GM21717 (cell line): ENCODE measurements around the gene ADARB2.

ENCODE experiments used
- ATAC-seq: cut with Tn5 transposase; IDR thresholded peaks from one replicate; pipeline ENCODE4 v1.9.1; 2021; ENCODE audit warnings: mild to moderate bottlenecking, moderate library complexity; ENCODE audit not compliant: unreplicated experiment

The ADARB2 gene

DNA sequence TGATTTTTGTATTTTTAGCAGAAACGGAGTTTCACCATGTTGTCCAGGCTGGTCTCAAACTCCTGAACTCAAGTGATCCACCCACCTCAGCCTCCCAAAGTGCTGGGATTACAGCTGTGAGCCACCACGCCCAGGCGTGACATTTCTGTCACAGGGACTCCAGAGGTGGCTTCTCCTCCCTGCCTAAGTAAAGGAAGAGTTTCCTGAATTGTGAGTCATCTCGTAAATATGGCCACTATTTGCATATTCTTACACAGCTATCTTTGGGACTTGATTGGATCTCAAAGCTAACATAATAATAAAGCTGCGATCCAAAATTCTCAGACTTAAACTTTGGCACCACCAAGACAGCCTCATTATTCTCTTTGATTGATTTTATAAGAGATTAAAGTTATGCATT is 50.1 kb downstream of the ADARB2 start:
- no peak for ATAC-seq

DNA sequence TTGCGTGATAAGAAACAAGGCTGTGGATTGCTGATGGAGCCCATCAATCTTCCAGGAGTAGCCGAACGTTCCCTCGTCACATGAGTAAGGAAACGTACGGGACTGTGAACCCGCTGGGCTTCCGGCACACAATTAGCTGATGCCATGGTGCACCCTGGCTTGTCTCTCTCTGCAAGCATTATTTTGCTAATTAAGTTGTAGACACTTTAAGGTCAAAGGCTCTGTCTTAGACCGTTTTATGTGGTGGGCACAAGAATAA is 50.9 kb downstream of the ADARB2 start:
- no peak for ATAC-seq

DNA sequence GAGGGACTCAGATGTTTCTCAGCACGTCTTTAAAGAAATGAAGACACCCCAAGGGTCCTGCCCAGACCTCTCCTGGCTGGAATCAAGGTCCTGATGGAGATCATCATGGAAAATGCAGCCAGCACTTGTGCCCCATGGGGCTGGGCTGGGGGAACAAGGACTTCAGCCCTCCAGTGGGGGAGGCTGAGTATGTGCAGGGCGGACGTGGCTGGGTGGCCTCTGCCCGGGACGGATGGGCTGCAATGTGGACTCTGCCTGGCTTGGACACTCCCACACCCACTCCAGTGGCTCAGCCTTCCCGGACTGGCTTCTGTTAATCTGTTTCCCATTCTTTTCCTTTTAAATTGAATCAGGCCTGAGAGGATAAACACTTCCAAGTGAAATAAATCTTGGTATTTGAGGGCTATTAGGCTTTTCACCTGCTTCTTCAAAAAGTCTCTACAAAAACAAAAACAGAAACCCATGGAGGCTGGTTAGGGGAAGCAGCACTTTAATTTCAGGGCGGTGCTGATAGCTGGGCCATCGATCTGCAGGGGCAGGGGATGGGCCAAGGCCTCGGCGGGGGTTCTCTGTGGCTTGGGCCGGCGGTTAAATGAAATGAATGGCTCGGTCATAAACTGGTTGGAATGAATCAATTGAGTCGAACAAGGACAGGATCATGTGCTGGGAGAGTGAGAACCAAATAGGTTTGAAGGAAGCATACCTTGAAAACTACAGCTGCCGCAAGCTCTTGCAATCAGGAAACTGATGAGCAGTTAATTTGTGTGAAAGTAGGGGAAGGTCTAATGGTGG is 51.4 kb downstream of the ADARB2 start:
- ATAC-seq = no peak

DNA sequence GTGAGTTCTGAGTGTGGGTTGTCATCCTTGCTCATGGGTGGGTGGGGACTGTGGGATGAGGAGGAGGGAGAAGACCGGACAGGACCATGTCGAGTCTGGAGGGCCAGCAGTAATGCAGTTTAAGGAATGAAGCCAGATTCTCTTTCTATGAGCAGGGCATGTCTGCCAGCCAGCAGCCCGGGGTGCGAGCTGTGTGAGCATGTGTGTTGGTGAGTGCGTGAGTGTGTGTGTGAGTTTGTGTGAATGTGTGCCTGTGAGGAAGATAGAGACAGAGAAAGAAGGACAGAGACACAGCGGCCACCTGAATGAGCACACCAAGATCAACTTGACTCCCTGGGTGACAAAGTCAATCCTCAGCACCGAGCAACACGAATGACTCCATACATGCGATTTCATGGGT is 52.3 kb downstream of the ADARB2 start:
- no peak for ATAC-seq

DNA sequence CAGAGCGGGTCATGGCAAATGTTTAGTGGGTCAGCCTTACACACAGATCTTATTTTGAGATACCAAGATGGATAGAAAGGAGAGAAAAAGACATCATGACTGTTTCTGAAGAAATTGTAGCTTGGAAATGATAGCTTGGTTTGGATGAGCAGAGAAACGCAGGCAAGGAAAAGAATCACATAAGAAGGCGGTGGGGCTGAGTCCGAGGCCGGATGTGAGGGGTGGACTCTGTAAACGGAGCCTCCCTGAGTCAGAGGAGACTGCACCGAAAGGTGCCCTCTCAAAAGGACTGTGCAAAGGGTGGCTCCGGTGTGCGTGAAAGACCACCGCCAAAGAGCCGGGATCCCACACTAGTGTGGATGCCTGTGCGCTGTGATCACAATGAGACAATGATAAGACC is 53.7 kb downstream of the ADARB2 start:
- ATAC-seq = no peak

GRCh38 chr10:1679821-1680650 is 57.3 kb downstream of the ADARB2 start:
- ATAC-seq = no peak

DNA sequence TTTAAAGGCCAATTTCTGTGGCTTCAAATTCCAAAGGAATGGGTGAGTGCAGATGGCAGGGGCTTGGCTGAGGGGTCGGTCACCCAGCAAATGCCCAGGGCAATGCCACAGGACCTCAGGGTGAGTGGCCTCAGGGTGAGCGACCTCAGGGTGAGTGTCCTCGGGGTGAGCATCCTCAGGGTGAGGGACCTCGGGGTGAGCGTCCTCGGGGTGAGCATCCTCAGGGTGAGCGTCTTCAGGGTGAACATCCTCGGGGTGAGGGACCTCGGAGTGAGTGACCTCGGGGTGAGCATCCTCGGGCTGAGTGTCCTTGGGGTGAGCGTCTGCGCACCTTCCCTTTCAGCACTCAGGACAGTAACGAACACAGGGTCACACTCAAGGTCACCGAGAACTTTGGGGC is 59.2 kb downstream of the ADARB2 start:
- no peak for ATAC-seq

- no peak for ATAC-seq
Measured at GRCh38 chr10:1677307-1677939, 59.9 kb downstream of the ADARB2 start.

DNA sequence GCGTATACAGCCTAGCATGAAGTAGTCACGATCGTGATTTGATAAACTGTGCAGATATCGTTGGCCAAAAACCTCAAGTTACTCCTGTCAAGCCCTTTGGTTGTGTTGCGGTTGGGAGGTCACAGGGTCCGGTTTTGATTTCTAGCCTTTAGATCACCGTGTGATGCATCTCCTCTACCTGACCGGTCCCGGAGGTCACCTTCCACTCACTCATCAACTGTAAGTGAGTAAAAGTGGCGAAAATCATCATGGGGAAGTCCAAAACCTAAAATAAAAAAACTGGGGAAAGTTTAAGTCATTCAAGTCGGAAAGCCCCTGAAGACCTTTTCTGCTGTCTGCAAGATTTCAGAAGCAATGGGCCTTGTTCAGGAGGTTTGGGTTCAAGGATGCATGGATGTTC is 62.8 kb downstream of the ADARB2 start:
- peak; percentile 52 for ATAC-seq

DNA sequence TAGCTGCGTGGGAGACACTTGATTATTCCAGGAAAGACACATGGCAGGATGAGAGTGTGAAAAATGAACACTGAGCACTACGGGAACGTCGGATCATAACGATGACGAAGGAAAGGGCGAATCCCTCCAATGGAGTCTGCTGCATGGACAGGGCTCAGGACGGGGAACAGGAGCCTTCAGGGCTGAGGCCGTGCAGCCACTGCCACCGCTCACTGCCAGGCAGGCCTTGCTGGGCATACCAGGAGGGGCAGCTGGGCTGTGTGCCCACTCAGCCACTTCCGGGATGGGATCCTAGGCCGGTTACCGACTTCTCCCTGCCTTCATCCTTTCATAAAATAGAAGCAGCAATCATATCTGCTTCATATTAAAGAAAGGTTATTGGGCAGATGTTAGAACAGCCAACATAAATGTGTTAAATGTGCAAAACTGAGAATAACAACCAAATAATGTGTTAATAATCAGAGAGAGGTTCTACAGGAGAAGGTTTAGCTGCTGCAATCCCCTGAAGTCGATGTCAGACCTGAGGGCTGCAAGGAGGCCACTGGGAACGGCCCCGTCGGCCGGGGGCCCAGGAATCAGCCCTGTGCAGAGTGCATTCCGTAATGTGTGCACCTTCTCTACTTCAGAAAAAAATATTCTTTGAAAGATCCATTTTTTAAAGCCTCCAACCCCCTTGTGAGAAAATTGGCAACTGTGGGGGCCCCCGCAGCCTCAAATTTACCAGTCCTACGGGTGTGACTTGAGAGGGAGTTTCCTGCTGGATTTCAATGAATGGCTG is 63.6 kb downstream of the ADARB2 start:
- no peak for ATAC-seq

DNA sequence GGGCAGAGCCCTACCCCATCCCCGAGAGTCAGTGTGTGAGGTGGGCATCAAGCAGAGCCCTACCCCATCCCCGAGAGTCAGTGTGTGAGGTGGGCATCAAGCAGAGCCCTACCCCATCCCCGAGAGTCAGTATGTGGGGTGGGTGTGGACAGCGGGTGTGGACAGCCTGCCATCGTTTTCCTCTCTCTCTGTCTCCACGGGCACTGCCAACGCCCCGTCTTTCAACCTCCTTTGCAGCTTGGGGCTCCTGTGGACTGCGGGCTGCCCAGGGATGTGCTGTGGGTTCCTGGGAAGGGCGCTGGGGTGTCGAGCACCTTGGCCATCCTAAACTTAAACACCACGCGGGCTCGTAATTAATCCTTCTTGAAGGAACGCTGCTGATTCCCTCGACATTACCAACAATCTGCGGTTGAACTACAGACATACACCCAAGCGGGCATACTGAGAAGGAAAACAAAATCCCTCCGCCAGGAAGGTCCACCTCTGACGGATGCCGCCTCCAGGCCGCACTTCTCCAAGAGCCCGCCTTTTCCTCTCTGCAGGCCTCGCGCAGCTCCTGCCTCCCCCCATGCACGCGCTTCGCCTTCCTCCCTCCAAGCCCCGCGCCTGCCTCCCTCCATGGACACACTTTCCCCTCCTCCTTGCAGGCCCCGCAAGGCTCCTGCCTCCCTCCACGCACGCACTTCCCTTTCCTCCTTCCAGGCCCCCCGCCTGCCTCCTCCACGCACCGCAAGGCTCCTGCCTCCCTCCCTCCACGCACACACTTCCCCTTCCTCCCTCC is 65.1 kb downstream of the ADARB2 start:
- no peak for ATAC-seq

DNA sequence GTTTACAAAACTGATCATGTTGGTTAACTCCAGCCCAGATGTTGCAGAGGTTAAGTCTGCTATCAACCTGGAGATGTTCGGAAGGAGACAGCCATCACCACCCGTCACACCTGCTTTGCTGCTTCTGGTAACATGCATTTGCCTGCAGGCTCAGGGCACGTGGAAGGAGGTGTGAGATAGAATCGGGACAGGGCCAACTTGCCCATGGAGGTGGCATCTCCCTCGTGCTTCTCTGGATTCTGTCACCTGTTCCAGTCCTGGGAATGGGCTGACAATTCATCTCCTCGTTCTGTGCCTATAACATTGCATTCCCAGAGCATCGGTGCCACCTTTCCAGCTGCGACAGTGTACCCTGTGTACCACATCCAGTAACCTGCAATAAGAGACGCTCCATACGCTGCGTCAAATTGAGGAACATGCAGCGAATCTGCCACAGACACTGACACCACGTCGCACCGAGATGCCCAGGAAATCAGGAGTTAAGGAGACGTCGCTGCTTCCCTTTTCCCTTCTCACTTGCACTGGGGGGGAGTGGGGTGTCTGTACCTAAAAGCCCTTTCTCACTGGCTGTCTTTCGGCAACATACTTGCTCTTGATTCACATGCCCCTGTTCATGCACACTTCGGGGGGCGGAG is 65.8 kb downstream of the ADARB2 start:
- ATAC-seq = no peak

GRCh38 chr10:1670541-1671365 is 66.6 kb downstream of the ADARB2 start:
- no peak for ATAC-seq

- no peak for ATAC-seq
Measured at GRCh38 chr10:1669433-1669832, 67.9 kb downstream of the ADARB2 start.

DNA sequence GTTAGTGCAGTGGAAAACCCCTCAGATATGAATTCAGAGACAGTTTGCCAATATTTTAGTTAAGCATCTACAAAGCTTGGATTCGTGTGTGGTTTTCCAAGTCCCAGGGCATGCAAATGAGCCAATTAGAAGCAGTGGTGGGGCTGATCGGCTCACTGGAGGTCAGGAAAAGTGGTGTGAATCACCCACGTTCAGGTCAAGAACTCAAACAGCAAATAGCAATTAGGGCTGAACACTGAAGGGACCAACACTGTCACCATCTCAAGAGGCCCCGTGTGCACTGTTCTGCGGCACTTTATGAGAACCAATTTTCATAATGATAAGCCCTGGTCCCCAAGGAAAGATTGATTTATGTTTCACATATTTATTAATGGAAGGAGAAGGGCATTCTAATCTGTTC is 68.9 kb downstream of the ADARB2 start:
- no peak for ATAC-seq

DNA sequence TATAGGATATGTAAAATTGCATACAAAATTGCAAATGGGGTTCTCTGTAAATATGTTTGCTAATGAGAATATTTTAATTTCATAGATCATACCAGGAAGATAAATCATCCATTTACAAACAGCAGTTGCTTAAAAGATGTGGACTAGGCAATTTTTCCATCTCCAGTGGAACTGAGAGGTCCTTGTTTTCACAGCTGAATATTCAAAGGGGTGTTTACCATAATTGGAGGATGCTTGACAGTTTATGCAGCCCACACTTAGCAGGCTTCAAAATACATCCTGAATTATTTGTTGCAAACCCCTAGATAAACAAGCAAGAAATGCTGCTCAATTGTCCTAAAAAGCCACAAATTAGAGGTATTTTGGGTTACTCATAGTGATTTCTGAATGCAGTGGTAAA is 69.9 kb downstream of the ADARB2 start:
- ATAC-seq = no peak

- no peak for ATAC-seq
Measured at GRCh38 chr10:1666147-1666546, 71.2 kb downstream of the ADARB2 start.

- no peak for ATAC-seq
Measured at GRCh38 chr10:1665681-1666080, 71.6 kb downstream of the ADARB2 start.

GRCh38 chr10:1665021-1665661 is 72.2 kb downstream of the ADARB2 start:
- ATAC-seq = no peak
